HG02884 (cell line): ENCODE measurements around the gene NNMT.
"Not testable (repeated sequence)": the region's sequence is repeated elsewhere in the genome, so short reads cannot be mapped to it uniquely, and the experiment has no call there.

Source experiments
- ATAC-seq: cut with Tn5 transposase; IDR thresholded peaks from one replicate; pipeline ENCODE4 v1.9.1; 2021; ENCODE audit warnings: mild to moderate bottlenecking, moderate library complexity; ENCODE audit not compliant: unreplicated experiment

NNMT gene

DNA sequence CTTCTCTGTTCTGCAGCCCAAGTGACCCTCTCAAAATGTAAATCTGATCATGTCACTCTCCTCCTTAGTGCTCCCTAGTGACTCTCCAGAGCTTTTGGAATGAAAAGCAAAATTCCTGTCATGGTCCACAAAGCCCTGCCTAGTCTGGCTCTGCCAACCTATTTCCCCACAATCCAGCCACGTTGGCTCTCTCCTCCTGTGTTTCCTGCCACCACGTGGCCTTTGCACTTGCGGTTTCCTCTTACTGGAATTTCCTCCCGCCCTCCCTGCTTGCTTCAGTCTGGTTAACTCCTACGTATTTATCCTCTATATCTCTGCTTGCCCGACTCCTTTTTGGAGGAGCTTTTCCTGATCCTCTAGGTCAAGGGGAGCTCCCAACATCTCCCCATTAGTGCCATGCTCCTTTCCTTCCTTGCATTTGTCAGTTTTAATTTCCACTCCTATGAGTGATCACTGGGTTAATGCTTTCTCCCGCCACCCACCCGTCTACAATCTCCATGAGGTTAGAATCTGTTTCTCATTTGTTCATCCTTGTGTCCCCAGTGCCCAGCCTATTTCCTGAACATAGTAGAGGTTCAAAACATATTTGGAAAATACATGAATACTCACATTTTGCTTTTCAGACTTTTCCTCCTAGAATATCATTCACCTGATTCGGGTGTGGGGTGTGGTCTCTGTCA lies 11.5 kb downstream of the NNMT start:
- no peak for ATAC-seq

DNA sequence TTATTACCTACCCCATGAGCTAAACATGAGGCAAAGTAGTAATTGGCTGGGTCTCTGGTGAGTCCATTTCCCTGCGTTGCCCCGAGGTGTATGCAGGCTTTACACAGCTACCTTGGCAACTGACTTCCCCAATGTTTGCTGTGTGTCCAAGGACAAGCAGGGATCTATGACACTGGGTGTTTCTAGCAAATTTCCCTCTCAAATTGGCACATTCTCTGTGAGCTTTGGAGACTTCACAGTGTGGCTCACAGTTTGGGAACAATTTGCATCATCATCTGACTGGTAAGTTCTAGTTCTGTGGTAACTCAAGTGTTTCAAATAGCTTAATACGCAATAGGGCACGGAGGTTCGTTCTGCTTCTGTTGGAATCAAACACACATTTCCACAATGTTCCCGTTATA lies 12.5 kb downstream of the NNMT start:
- ATAC-seq = no peak

DNA sequence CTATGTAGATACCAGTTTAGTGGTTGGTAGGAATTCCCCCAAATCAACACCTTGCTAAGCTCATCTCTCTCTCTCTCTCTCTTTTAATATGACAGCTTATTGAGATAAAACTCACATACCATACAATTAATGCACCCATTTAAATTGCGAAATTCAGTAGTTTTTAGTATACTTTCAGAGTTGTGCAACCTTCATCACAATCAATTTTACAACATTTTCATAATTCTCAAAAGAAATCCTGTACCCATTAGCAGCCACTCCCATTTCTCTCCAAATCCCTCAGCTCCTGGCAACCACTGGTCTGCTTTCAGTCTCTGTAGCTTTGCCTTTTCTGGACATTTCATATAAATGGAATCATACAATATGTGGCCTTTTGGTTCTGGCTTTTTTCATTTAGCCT lies 13.3 kb downstream of the NNMT start:
- no peak for ATAC-seq

- ATAC-seq = no peak
Observed at GRCh38 chr11:114310095-114310494, 13.9 kb downstream of the NNMT start.

- no peak for ATAC-seq
Observed at GRCh38 chr11:114311946-114312345, 15.7 kb downstream of the NNMT start.

- ATAC-seq = no peak
Observed at GRCh38 chr11:114314096-114314495, 17.9 kb downstream of the NNMT start.

GRCh38 chr11:114315749-114316368 lies 19.7 kb downstream of the NNMT start:
- ATAC-seq = no peak

DNA sequence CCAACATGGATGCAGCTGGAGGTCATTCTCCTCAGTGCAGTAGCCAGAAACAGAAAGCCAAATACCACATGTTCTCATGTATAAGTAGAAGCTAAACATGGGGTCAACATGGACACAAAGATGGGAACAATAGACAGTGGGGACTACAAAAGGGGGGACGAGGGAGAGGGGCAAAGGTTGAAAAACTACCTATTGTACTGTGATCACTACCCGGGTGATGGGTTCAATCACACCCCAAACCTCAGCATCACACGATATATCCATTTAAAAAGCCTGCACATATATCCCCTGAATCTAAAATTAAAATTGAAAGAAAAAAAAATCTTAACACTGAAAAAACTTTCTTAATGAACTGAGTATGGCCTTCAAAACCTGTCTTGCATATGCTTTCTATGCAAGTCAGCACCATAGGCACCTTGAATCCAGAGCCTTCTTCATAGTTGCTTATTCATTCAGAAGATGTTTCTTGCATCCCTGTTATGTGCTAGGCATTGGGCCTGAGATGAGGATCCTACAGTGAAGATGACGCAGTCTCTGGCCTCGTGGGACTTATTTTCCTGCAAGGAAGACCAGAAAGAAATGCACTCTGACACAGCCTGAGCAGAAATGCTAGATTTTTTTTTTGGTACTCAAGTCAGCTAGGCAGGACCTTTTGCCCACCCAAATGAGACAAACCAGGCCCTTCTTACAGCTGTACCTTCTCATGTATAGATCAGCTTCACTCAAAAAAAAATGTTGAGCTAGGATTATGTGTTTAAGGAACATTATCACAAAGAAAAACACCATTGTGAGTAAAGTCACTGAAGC lies 21.0 kb downstream of the NNMT start:
- ATAC-seq = no peak

DNA sequence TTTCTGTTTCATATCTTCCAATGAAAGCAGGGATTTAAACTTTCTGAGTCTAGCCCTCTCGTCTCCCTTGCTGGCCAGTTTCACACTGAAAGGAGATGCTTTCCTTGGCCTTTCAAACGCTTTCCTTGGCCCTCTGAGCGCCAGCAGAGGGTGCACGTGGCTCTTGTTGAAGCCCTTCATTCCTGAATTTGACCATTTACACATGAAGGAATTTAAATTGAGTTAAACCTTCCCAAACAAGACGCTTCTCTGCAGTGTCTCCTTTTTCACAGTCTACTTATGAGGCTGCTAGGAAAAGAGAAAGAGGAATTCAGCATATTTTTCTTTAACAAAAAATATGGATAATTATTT lies 21.6 kb downstream of the NNMT start:
- no peak for ATAC-seq

DNA sequence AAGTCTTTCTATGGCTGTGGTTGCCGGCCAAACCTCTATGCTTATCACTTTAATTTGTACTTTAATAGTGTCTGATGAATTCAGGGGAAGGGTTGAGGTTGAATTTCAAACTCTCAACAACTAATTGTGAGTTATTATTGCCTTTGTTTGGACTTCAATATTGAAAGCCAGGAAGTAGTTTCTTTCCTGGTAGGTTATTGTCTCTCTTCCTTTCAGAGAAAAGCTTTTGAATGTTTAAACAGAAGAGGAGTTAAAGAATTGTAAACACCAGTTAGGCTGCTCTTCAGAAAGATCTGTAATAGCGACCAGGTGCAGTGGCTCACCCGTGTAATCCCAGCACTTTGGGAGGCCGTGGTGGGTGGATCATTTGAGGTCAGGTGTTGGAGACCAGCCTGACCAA lies 22.2 kb downstream of the NNMT start:
- no peak for ATAC-seq

DNA sequence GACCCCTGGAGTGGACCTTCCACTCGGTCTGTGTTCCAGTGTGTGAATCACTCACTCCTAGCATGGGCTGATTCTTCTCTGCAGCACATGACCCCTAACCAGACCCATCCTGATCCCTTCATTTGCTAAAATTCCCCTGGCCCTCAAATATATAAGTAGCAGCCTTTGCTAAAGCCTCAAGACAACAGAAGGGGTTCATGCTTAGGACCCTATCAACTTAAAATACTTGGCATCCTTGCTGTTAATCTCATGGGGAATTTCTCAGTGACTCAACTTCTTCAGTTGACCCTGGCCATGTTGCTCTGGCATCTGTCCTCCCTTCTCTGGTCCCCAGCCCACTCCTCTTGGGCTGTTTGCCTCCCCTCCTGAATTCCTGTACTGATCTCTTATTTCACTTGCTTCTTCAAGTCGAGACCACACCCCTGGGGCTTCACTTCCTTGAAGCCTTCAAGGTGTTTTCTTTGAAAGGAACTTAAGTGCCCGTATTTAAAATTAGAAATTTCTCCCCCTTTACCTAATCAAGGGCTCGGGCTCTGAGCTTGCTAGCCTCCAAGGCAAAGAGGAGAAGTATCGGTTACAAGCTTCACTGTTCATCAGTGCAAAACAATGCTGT lies 23.6 kb downstream of the NNMT start:
- ATAC-seq = no peak

DNA sequence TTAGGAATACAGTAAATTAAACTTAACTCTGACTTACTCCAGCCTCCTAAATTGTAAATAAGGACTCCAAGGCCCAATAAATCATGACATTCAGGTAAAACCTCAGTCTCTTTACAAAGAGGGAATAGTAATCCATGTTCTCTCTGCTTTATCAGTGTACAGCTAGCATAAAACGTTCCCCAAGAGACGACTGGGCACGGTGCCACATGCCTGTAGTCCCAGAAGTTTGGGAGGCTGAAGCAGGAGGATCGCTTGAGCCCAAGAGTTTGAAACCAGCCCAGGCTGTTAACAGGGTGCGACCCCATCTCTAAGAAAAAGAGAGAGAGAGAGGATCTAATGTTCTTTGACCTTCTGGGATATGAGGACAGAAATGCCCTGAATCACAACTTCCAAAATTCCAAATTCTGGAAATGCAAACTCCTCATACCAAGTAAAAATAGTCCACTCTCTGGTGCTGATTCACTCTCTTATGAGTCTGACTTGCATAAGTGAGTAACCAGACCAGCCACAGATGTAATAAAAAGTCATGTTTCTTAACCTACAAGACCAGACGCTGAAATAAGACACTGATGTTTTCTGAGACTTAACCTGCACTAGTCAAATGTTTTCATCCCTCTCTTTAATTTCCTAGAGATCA lies 25.5 kb downstream of the NNMT start:
- ATAC-seq = no peak

- ATAC-seq = no peak
Observed at GRCh38 chr11:114322934-114323333, 26.7 kb downstream of the NNMT start.

DNA sequence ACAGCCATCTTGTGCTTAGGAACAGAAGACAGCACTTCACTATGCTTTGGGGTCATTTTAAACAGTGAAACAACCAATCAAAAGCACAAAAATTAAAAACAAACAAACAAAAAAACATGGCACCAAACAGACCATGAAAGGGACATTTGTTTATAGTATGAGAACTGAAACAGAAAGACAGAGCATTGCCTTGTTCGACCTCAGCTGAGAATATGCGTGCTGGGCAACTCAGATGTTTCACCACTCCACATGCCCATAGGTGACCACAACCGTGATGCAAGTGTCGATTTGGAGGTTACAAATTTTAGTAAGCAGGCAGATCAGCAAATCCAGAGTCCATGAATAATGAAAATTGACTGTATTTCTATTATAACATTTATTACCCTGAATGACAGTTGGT lies 30.0 kb downstream of the NNMT start:
- ATAC-seq = no peak

DNA sequence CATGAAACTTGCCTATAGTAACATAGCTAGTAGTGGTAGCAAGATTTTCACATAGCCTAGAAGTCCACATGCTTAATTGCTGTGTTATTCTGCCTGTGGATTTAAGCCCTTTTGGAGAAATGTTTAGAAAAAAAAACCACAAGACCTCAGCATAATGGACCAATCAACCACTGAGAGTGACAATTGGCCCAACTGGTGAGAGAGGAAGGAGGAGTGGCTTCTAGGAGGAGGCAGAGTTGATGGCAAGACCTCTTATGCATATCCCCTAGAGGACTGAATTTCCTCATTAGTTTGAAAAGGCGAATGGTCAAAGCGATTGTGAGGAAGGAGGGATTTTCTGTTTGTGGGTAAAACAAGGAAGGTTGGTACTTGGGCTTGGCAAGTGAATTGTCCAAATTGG lies 30.6 kb downstream of the NNMT start:
- ATAC-seq = no peak

GRCh38 chr11:114330373-114330772 lies 34.2 kb downstream of the NNMT start:
- no peak for ATAC-seq

DNA sequence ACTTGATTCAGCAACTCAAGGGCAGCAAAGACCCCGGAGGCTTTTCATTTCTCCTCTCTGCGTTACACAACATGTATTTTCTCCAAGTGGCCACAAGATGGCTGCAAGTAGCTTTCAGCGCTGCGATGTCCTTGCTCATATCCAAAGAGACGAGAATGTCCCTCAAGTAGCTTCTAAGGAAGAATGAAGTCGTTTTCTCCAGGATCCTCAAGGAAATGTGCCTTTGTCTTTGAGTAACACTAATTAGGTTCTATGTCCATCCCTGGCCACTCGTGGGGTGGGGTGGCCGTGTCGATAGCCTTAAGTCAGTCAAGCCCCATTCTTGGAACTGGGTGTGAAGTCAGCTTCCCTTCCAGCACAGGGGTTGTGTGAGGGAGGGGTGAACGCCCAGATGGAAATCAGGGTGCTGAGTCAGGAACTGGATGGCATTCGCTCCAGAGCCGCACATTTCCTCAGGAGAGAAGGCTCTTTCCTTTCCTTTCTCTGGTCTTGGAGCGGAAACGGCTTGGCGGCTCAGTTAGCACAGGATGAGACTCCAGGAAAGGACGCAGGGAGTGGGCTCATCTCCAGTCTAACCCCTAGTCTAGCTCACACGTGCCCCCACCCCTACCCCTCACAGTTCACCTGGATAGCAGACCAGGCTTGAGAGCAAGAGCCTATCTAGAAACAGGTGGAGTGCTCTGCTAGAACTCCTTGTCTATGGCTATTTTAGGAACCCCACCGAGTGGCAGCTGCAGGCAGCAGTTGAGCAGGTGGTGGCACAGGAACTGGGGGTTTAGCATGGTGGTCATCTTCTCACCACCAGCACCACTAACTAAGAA lies 44.3 kb downstream of the NNMT start:
- no peak for ATAC-seq

DNA sequence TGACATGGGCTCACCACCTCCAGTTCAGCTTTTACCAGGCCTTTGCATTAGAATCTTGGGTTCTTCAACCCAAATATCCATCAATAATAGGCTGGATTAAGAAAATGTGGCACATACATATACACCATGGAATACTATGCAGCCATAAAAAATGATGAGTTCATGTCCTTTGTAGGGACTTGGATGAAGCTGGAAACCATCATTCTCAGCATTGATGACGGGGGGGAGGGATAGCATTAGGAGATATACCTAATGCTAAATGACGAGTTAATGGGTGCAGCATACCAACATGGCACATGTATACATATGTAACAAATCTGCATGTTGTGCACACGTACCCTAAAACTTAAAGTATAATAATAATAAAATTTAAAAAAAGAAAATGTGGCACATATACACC lies 45.5 kb downstream of the NNMT start:
- not testable (repeated sequence) for ATAC-seq

DNA sequence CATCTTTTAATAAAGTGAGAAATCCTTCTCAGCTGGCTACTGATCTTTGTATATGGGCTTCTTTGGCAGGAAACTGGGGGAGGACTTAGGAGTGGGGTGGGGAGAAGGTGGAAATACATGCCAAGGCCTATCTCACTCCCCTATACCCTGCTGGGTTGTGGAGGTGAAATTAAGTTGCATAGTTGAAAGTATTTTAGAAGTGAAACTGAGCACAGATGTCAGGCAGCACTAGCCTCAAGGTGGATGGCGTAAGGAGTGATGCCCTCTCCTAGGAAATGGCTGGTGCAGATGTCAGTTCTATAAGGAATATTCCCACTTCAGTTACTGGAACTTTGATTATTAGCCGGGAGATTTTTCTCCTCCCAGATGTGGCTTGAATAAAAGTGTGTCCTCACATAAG lies 46.3 kb downstream of the NNMT start:
- no peak for ATAC-seq

GRCh38 chr11:114343020-114343419 lies 46.8 kb downstream of the NNMT start:
- no peak for ATAC-seq
